Measurements from ENCODE around the gene ZEB1. TPM values are rescaled to one million over a fixed set of nuclear protein-coding genes. Genes with fewer than 3 reads are reported as not detected.

Gene ZEB1
- total and polyA plus RNA-seq, 9 of the 15 experiments (the other 6 are each of a cell fraction or from before 2014, with no cell fraction given) = 2.1 to 8.4 (median 4.9) TPM

- no peaks in the 10 kb centered on the region for H4K20me1 ChIP-seq (replicated peaks; ENCODE audit: control insufficient read depth, insufficient read depth, low read length)
- no peaks in the 10 kb centered on the region for H3K4me1 ChIP-seq (replicated peaks in 1 of 2; ENCODE audit: control insufficient read depth in 2 of 2, insufficient read depth in 2 of 2, low read length in 2 of 2)
- no peak for ATAC-seq
- H3K36me3 ChIP-seq (ENCODE audit: control insufficient read depth, insufficient read depth, low read length) = no peaks in the 10 kb centered on the region
- ChIA-PET CTCF (ENCODE audit: low intra/inter-chr PET ratio) (no interaction called here), POLR2A (no interaction called here)
- no peak overlapping the region for H3K4me3 ChIP-seq
- intact Hi-C loops (cut with micrococcal nuclease) = no loop called here
- no peak overlapping the region for H3K27ac ChIP-seq (ENCODE audit: extremely low read depth, low read depth, low read length)
- no peak for TF ChIP-seq NKRF (IDR thresholded peaks at IDR 0.05; ENCODE audit: borderline replicate concordance)
- TF ChIP-seq CXXC5 (CRISPR knock-in tag; IDR thresholded peaks at IDR 0.05) = no peak
- no peak for TF ChIP-seq ZNF274 (IDR thresholded peaks at IDR 0.05; ENCODE audit: borderline replicate concordance, low read depth, low read length)
- TF ChIP-seq NCOR1 (IDR thresholded peaks at IDR 0.05) = no peak
- TF ChIP-seq ETV6 (IDR thresholded peaks at IDR 0.05; ENCODE audit: borderline replicate concordance in 1 of 2, low read depth in 2 of 2, low read length in 1 of 2) = no peak
- TF ChIP-seq ETV6 (CRISPR knock-in tag; IDR thresholded peaks at IDR 0.05; ENCODE audit: borderline replicate concordance) = no peak
- no peak for TF ChIP-seq TBP (optimal IDR thresholded peaks at IDR 0.05; ENCODE audit: low read depth, low read length)
- TF ChIP-seq ZNF561 (CRISPR knock-in tag; conservative IDR thresholded peaks at IDR 0.05) = no peak
- TF ChIP-seq IRF1 (CRISPR knock-in tag; IDR thresholded peaks at IDR 0.05; ENCODE audit: borderline replicate concordance) = no peak
- TF ChIP-seq TCF7 (IDR thresholded peaks at IDR 0.05; ENCODE audit: borderline replicate concordance) = no peak
- no peak for TF ChIP-seq ZNF445 (CRISPR knock-in tag; IDR thresholded peaks at IDR 0.05; ENCODE audit: low read depth)
- TF ChIP-seq FOSL1 (tag; conservative IDR thresholded peaks at IDR 0.05) = no peak
- no peak for TF ChIP-seq U2AF2 (optimal IDR thresholded peaks at IDR 0.05; ENCODE audit: low read depth, low read length)
- no peak for TF ChIP-seq RBM39 (optimal IDR thresholded peaks at IDR 0.05; ENCODE audit: low read depth, low read length)
- TF ChIP-seq SLC30A9 (CRISPR knock-in tag; IDR thresholded peaks at IDR 0.05) = no peak
- no peak for TF ChIP-seq ZNF124 (CRISPR knock-in tag; IDR thresholded peaks at IDR 0.05)
- no peak for FAIRE-seq
- H3K9ac ChIP-seq (ENCODE audit: insufficient read depth in 1 of 2, low read depth in 2 of 2, low read length in 2 of 2) = no peak overlapping the region
- H3K79me2 ChIP-seq (ENCODE audit: control insufficient read depth, insufficient read depth, low read length) = no peaks in the 10 kb centered on the region
- H3K4me2 ChIP-seq (ENCODE audit: insufficient read depth, low read length) = no peak overlapping the region
- DNase-seq (ENCODE audit: extremely low read depth in 1 of 4, low spot score in 3 of 4) = no peak
- no peaks in the 10 kb centered on the region for H3K9me3 ChIP-seq (replicated peaks; ENCODE audit: control insufficient read depth, insufficient read depth, low read depth, low read length)
- no peaks in the 10 kb centered on the region for H3K9me1 ChIP-seq (ENCODE audit: control insufficient read depth, insufficient read depth, low read length)
- no peak overlapping the region for H2AFZ ChIP-seq (ENCODE audit: low read depth, low read length)
- no TSS peak for BruUV-seq (replicated peaks)
- no peaks in the 10 kb centered on the region for H3K27me3 ChIP-seq (ENCODE audit: control insufficient read depth in 2 of 2, insufficient read depth in 2 of 2, low read length in 2 of 2)
- in situ Hi-C loops (cut with MboI) = no loop called here
Measured at GRCh38 chr10:31509989-31510388, 191.0 kb downstream of the ZEB1 start.
